WTC11 (cell line): ENCODE data around the gene SAPCD2.

Source experiments
- CTCF ChIP-seq: fragments of 200-600 bp; IDR thresholded peaks from 2 replicates; pipeline ENCODE4 v1.8.0; 2022; ENCODE audit warnings: antibody characterized with exemption
- E2F4 ChIP-seq: sonication (generic); formaldehyde crosslinking; IDR thresholded peaks from 2 replicates; pipeline ENCODE4 v1.8.1; 2022; ENCODE audit warnings: low read depth, mild to moderate bottlenecking, moderate library complexity, missing genetic modification reagents, borderline replicate concordance
- GABPB1 ChIP-seq: sonication (generic); formaldehyde crosslinking; IDR thresholded peaks from 2 replicates; pipeline ENCODE4 v1.8.1; 2023; ENCODE audit warnings: mild to moderate bottlenecking, missing genetic modification reagents
- HMGA2 ChIP-seq: fragments of 250-450 bp; sonication (Bioruptor Pico); IDR thresholded peaks from 2 replicates; pipeline ENCODE4 v1.4.0; 2021; ENCODE audit warnings: mild to moderate bottlenecking, moderate library complexity
- JUN ChIP-seq: sonication (generic); formaldehyde crosslinking; IDR thresholded peaks from 2 replicates; pipeline ENCODE4 v1.8.0; 2023; ENCODE audit warnings: mild to moderate bottlenecking, missing genetic modification reagents
- NFYB ChIP-seq: sonication (generic); formaldehyde crosslinking; conservative IDR thresholded peaks from 2 replicates; pipeline ENCODE4 v1.8.0; 2022; ENCODE audit warnings: low read depth, missing genetic modification reagents
- SP1 ChIP-seq: sonication (generic); formaldehyde crosslinking; conservative IDR thresholded peaks from 2 replicates; pipeline ENCODE4 v1.8.1; 2022; ENCODE audit warnings: missing genetic modification reagents
- TCF7 ChIP-seq: sonication (generic); formaldehyde crosslinking; IDR thresholded peaks from 2 replicates; pipeline ENCODE4 v1.8.0; 2022; ENCODE audit warnings: mild to moderate bottlenecking, low read depth, missing genetic modification reagents, moderate library complexity
- TEAD1 ChIP-seq: sonication (generic); formaldehyde crosslinking; IDR thresholded peaks from 2 replicates; pipeline ENCODE4 v1.8.0; 2022; ENCODE audit warnings: mild to moderate bottlenecking, missing genetic modification reagents
- ZNF512 ChIP-seq: sonication (generic); formaldehyde crosslinking; IDR thresholded peaks from 2 replicates; pipeline ENCODE4 v1.8.1; 2022; ENCODE audit warnings: missing genetic modification reagents, borderline replicate concordance

GRCh38 chr9:137014776-137015539 is 55.4 kb downstream of the SAPCD2 start:
- TF ChIP-seq HMGA2 (no peak), CTCF (no peak), SP1 (CRISPR knock-in tag) (no peak), TCF7 (CRISPR knock-in tag) (no peak), TEAD1 (CRISPR knock-in tag) (no peak), GABPB1 (CRISPR knock-in tag) (no peak), ZNF512 (CRISPR knock-in tag) (no peak), JUN (CRISPR knock-in tag) (no peak), NFYB (CRISPR knock-in tag) (no peak), E2F4 (CRISPR knock-in tag) (no peak)
